ENCODE data around the gene UQCRHL.

GRCh38 chr1:15788624-15789301, 18.7 kb downstream of the UQCRHL start:
- no peak for TF ChIP-seq NFRKB (IDR thresholded peaks at IDR 0.05)
- TF ChIP-seq SP1 (IDR thresholded peaks at IDR 0.05) = no peak
- TF ChIP-seq ELF4 (IDR thresholded peaks at IDR 0.05) = no peak
- no peak for TF ChIP-seq SUZ12 (IDR thresholded peaks at IDR 0.05)
- TF ChIP-seq BHLHE40 (IDR thresholded peaks at IDR 0.05; ENCODE audit: borderline replicate concordance) = no peak
- no peak for TF ChIP-seq ZNF384 (IDR thresholded peaks at IDR 0.05)
- no peak for TF ChIP-seq FOXA1 (IDR thresholded peaks at IDR 0.05)
- no peak for TF ChIP-seq ARNT (IDR thresholded peaks at IDR 0.05)
- no peak for TF ChIP-seq FOXM1 (IDR thresholded peaks at IDR 0.05; ENCODE audit: borderline replicate concordance)
